CD4-positive, alpha-beta T cell treated with Interleukin-4 for 4 hours (primary cell): Measurements from ENCODE around the gene CATSPER1.
"Not testable (repeated sequence)": the region's sequence is repeated elsewhere in the genome, so short reads cannot be mapped to it uniquely, and the experiment has no call there.

Experiments
- DNase-seq: peaks from one replicate; pipeline ENCODE4 v3.0.0-alpha.2; 2020

CATSPER1 gene

GRCh38 chr11:66051766-66052663, 25.7 kb upstream of the CATSPER1 start, which contains the start of gene SF3B2:
SF3B2 (plus strand) TSS chr11:66052364; CDS start chr11:66052385, 21 bp downstream.
- peak; percentile 97 for DNase-seq

DNA sequence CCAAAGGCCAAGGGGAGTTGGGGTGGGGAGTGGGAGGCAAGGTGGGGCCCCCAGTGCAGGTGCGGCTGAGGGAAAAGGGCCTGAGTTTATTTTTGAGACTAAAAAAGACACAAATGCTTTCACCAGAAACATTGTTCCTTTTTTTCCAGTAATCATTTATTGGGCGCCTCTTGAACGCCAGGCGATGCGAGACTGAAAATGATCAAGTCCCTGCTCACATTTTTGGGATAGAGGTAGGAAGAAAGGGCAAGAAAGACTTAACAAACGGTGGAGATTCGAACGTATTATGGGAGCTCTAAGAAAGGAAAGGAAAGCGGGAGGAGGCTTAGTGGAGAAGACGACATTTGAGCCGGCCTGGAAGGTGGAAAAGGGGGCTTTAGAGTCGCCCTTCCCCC, 25.1 kb upstream of the CATSPER1 start:
- DNase-seq, result no peak

DNA sequence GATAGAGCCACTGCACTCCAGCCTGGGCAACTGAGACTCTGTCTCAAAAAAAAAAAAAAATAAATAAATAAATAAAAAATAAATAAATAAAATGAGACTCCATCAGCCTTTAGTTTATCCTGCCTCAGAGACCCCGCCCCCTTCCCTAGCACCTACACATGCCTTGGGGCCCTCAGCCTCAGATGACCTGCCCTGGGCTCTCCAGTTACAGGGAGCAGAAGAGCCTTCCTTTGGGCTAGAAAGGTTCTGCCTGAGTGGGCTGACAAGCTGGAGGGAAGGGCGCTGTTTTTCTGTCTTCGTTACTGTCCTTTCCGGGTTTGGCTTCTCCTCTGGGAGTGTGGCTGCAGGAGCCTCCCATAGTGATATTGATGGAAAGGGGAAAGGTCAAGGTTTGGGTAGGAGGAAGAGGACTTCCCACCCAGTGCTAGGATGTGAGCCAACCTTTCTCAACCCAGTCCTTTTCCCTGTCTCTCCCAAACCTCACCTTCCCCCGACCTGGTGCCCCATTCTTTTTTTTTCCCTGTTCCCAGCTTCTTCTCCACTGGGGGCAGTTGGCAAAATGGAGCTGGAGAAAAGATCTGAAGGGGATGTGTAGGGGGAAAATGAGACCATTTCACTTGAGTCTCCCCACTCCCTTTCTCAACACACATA, 24.4 kb upstream of the CATSPER1 start:
- no peak for DNase-seq

GRCh38 chr11:66048547-66049323, 22.5 kb upstream of the CATSPER1 start, which contains the start of gene GAL3ST3:
GAL3ST3 (minus strand) TSS chr11:66049161; CDS start chr11:66045415, 3,746 bp downstream.
- DNase-seq, result no peak

DNA sequence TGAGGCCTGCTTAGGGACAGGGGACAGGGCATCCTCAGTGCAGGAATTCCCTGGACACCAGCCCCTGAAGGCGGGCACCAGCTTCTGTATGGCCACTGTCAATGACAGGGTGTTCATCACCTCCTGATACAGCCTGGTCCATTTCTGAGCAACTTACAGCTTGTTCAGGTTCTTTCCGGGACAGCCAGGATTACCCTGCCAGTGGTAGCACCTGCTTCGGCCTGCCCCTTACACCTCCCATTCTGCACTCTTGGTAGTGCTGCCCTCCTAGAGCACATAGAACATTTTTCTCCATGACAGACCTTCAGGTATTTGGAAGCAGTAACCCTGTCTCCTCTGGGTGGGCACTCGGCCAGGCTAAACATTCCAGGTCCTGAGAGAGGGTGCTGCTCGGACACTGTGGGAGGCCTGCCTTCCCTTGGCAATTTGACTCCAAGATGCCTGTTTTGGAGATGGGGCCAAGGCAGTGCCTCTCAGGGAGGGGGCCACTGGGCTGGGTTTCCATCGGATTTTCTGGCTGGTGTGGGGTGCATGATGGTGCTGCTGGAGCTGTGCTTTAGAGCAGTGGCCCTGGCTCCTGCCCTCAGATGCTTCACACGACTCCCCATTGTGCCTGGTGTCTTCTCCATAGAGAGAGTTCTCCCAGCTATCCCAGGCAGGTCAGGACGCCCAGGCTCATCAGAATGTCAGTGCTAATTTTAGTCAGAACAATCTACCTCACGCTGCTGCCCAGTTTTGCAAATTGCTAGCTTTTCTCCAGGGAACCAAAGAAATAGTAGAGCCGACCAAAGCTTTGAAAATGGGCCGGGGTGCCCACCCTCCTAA, 21.5 kb upstream of the CATSPER1 start:
- DNase-seq, result no peak

DNA sequence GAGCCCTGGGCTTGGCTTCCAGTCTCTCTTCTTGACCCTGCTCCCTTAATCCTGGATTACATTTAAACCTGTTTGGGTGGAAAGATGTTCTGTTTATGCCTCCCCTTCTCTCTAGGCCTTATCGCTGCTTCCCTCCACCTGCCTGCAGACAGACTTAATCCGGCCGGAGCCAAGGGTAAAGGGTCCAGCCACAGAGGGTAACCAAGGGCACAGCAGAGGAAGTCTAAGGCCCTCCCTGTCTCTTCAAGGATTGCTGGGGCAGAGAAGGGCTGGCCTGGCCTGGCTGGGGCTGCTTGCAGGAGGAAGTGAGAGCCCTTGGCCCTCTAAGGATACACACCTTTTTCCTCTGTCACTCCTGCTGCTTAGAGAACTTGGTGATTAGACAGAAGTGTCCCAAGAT, 20.6 kb upstream of the CATSPER1 start:
- DNase-seq, result no peak

- DNase-seq, result peak; percentile 79
Observed at GRCh38 chr11:66045177-66045639, 18.9 kb upstream of the CATSPER1 start.

DNA sequence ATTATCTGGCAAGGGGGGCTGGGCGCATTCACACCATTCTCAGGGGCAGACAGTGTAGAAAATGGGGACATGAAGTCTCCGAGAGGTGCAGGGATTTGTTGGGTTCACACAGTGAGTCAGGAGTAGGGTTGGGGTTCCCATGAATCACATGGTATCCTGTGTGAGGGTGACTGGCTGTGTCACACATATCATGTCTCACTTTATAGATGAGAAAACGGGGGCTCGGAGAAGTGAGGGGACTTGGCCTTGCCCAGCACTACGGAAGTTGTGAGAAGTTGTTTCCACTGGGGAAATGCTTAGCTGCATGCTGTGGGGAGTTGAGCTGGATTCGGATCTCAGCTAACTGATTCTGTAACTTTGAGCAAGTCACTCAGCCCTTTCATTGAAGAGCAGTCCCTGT, 18.5 kb upstream of the CATSPER1 start:
- peak; percentile 73 for DNase-seq

GRCh38 chr11:66042996-66043906, 17.0 kb upstream of the CATSPER1 start:
- DNase-seq, result no peak

DNA sequence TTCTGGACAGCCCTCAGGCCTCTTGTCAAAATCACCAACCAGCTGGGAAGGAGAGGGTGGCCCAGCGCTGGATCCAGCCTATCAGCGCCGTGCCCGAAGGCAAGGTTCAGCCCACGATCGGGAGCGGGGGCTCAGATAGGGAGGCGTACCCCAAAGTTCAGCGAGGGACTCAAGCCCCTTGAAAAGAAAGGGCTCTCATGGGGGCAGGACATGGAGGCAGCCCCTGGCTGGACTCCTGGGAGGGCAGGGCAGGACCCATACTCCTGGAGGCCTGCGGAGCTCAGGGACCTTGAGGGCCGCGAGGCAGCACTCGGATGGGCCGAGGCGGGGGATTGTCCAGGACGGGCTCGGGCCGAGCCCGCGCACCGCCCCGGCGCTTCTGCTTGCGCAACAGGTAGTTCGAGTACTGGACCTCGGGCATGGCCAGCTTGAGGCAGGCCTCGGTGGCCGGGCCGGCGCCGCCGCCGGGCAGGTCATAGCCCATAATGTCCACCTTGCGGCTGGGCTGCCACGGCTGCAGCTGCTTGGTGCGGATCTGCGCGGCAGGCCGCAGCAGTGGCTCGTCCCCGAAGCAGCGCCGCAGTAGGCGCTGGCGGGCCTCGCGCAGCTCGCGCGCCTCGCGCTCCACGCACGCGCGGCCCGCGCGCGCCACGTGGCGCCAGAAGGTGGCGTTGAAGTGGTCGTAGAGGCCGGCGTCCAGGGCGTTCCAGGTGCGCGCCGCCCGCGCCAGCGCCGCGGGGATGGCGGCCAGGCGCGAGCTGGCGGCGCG, 16.1 kb upstream of the CATSPER1 start:
- DNase-seq, result no peak

- DNase-seq, result no peak
Observed at GRCh38 chr11:66039765-66040164, 13.5 kb upstream of the CATSPER1 start.

GRCh38 chr11:66037327-66037726, 11.0 kb upstream of the CATSPER1 start:
- no peak for DNase-seq

- no peak for DNase-seq
Observed at GRCh38 chr11:66036334-66036710, 10.0 kb upstream of the CATSPER1 start.

- DNase-seq, result no peak
Observed at GRCh38 chr11:66035653-66036333, 9.5 kb upstream of the CATSPER1 start.

- DNase-seq, result no peak
Observed at GRCh38 chr11:66032957-66033735, 6.9 kb upstream of the CATSPER1 start.

GRCh38 chr11:66023186-66023440, 3.2 kb downstream of the CATSPER1 start:
- not testable (repeated sequence) for DNase-seq

DNA sequence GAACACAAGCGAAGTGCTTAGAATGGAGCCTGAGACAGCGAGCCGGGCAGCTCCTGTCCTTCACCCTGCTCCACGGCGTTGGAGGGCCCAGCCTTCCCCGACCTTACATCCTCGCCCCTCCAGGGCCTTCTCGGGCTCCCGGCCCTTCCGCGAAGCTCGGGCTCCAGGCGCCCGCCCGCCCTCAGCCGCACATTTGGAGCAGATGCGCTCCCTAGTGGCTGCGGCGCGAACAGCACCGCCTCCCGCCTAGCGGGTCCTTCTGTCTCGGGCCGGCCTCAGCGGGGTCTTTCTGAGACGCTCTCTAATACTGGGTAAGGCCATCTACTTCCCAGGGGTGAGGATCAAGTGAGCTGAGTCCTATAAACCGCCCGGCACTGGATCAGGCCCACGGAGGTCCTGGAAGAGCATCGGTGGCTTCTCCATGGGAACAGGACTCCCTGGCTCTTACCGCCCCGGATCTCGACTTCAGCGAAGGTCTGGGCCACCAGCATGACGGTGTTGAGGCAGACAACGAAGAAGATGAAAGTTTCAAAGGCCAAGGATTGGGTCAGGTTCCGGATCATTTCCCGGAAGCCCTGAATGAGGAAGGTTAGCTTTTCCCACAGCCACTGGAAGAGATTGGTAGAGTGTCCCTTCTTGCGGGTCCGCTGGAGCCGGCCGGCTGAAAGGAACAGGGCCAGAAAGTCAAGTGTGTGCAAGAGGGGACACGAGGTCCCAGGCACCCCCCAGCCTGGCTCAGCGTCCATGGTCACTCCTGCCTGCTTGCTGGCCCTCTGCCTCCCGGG, 3.7 kb downstream of the CATSPER1 start:
- DNase-seq, result peak; percentile 51

DNA sequence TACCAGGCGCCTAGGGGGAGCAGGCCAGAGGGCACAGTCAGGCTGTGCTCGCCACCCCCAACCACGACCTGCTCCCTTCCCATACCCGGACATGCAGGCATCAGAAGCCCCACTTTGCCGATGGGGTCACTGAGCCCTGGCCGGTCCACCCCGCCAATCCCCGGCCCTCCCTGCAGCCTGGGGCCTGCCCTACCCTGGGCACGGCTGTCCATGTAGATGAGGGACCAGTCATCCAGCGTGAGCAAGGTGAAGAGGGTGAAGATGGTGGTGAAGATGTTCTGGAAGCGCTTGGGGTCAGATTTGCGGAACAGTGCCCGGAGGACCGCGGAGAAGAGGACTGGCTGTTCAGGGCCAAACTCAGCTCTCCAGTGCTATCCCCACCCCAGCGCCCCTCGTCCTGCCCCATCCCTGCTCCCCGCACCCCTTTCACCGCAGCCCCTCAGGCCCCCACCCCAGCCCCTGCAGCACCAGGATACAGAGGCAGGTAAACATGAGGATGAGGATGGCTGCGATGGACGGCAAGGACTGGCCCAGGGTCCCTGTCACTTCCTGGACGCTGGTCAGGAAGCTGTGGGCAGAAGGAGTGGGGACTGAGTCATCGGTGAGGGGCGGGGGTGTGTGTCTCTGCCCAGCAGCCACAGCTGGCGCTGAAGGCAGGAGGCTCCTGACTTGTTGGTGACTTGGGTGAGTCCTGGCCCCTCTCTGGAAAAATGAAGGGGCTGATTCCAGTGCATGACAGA, 5.5 kb downstream of the CATSPER1 start:
- DNase-seq, result no peak
